Stimulated activated CD4-positive, alpha-beta T cell treated with anti-CD3 and anti-CD28 coated beads, Interleukin-4, amount 100 ng/mL, for 4 hours (primary cell): ENCODE data around the gene MSLN.

Experiments used
- DNase-seq, 2 experiments: peaks; one replicate each; pipeline ENCODE4 v3.0.0-alpha.2; 2020

Gene MSLN

GRCh38 chr16:813916-814412 lies 53.4 kb downstream of the MSLN start:
- no peak for DNase-seq

DNA sequence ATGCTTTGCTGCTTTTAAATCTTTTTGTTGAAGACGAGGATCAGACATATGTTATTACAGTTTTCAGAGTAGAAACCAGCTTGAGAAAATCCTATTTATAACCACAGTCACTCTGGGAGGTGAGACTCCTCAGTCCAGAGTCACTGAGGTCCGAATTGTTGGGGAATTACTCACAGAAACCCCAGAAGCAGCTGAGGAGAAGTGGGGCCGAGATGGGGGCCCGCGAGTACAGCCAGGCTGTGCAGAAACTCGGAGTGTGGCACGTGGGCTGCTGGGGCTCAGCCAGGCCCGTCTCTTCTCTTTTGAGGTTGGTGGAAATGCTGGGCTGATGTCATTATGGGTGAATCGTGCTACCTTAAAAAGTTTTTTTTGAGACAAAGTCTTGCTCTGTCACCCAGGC lies 54.4 kb downstream of the MSLN start:
- DNase-seq = no peak

- no peak for DNase-seq
These were observed 55.3 kb downstream of the MSLN start for GRCh38 chr16:815861-816260.

GRCh38 chr16:817001-817906 lies 56.7 kb downstream of the MSLN start:
- DNase-seq = no peak

DNA sequence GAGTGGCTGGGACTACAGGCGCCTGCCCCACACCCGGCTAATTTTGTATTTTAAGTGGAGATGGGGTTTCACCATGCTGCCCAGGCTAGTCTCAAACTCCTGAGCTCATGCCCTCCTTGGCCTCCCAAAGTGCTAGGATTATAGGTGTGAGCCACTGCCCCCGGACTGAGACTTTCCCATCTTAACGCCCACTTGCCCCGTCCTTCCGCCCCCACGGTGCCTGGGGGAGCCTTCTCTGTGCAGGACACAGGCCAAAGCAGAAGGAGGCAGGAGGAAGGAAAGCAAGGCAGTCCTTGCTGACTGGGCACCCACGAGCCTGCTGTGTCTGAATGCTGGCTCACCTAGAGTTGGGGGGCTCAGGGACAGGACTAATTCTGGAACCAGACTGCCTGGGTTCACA lies 57.6 kb downstream of the MSLN start:
- DNase-seq = no peak
